ENCODE measurements around the gene TGIF2.

Gene TGIF2

GRCh38 chr20:36573103-36573797, at the start of gene TGIF2:
Gene TGIF2 (plus strand): TSS chr20:36573597. CDS start chr20:36578775, 5,178 bp downstream.
- no peak for DNase-seq

GRCh38 chr20:36525620-36526365, 47.6 kb upstream of the TGIF2 start:
- DNase-seq, result no peak

GRCh38 chr20:36526521-36527011, 46.8 kb upstream of the TGIF2 start:
- DNase-seq, result no peak

- DNase-seq, result no peak
These were observed 45.9 kb upstream of the TGIF2 start for GRCh38 chr20:36527331-36528125.

- DNase-seq, result peak; percentile 44
These were observed 45.1 kb upstream of the TGIF2 start for GRCh38 chr20:36528176-36528874.

- DNase-seq, result no peak
These were observed 44.5 kb upstream of the TGIF2 start for GRCh38 chr20:36528875-36529417.

- no peak for DNase-seq
These were observed 41.0 kb upstream of the TGIF2 start for GRCh38 chr20:36532388-36532787.

GRCh38 chr20:36532822-36533221, 40.6 kb upstream of the TGIF2 start:
- DNase-seq, result no peak

GRCh38 chr20:36538026-36538722, 35.2 kb upstream of the TGIF2 start:
- no peak for DNase-seq

GRCh38 chr20:36540551-36541211, 32.7 kb upstream of the TGIF2 start:
- no peak for DNase-seq

- DNase-seq, result no peak
These were observed 32.1 kb upstream of the TGIF2 start, which contains the start of gene MYL9 for GRCh38 chr20:36541227-36541767. Gene MYL9 (plus strand): TSS chr20:36541519. CDS start chr20:36544885, 3,366 bp downstream.

- no peak for DNase-seq
These were observed 31.5 kb upstream of the TGIF2 start for GRCh38 chr20:36541768-36542488.

- DNase-seq, result no peak
These were observed 30.7 kb upstream of the TGIF2 start for GRCh38 chr20:36542516-36543183.

GRCh38 chr20:36543184-36544133, 29.9 kb upstream of the TGIF2 start:
- no peak for DNase-seq

- DNase-seq, result no peak
These were observed 29.0 kb upstream of the TGIF2 start for GRCh38 chr20:36544134-36545018.

- no peak for DNase-seq
These were observed 27.2 kb upstream of the TGIF2 start for GRCh38 chr20:36546111-36546736.
